ENCODE results near the gene UGDH. TPM values are rescaled to one million over a fixed set of nuclear protein-coding genes. Genes with fewer than 3 reads are reported as not detected.

The UGDH gene
- total and polyA plus RNA-seq, 4 donors, result 33.1 to 241 (median 84.0) TPM

DNA sequence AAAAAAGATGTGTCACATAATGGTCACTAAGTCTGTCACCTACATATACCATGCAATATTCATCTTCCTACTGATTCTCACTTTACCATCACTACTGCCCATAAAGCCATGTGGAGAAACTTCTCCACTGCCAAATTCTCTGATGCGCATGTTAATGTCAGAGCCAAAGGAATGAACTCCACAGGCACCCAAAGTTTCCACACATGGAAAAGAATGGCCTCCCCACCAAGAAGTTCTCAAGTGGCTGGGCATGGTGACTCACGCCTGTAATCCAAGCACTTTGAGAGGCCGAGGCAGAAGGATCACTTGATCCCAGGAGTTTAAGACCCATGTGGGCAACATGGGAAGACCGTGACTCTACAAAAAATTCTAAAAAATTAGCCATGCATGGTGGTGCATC, 43.8 kb upstream of the UGDH start:
- WGBS, result 97% methylated on average over 4 of the region's 4 CpGs
- DNase-seq (ENCODE audit: low spot score), result no peak
- Histone ChIP-seq H3K36me3 (ENCODE audit: control insufficient read depth in 4 of 4, insufficient read depth in 3 of 4, low read depth in 1 of 4, low read length in 3 of 4) (peaks cover 2 to 15% (median 6%) of the 10 kb centered on the region in 4 donors), H3K4me1 (ENCODE audit: control insufficient read depth in 4 of 4, insufficient read depth in 4 of 4, low read length in 3 of 4) (peaks cover 2 to 22% (median 13%) of the 10 kb centered on the region in 4 donors), H3K27ac (ENCODE audit: low read depth in 1 of 2, low read length in 2 of 2) (no peak overlapping the region), H3K9me3 (ENCODE audit: control insufficient read depth in 4 of 4, low read length in 3 of 4) (no peaks in the 10 kb centered on the region), H3K4me3 (ENCODE audit: low read depth in 1 of 3, low read length in 3 of 3) (no peak overlapping the region), H3K27me3 (ENCODE audit: control insufficient read depth in 4 of 4, insufficient read depth in 4 of 4, low read length in 3 of 4) (no peaks in the 10 kb centered on the region), H3K9ac (ENCODE audit: low read depth in 1 of 2, low read length in 2 of 2) (no peak overlapping the region)
- TF ChIP-seq, protein P1, sequence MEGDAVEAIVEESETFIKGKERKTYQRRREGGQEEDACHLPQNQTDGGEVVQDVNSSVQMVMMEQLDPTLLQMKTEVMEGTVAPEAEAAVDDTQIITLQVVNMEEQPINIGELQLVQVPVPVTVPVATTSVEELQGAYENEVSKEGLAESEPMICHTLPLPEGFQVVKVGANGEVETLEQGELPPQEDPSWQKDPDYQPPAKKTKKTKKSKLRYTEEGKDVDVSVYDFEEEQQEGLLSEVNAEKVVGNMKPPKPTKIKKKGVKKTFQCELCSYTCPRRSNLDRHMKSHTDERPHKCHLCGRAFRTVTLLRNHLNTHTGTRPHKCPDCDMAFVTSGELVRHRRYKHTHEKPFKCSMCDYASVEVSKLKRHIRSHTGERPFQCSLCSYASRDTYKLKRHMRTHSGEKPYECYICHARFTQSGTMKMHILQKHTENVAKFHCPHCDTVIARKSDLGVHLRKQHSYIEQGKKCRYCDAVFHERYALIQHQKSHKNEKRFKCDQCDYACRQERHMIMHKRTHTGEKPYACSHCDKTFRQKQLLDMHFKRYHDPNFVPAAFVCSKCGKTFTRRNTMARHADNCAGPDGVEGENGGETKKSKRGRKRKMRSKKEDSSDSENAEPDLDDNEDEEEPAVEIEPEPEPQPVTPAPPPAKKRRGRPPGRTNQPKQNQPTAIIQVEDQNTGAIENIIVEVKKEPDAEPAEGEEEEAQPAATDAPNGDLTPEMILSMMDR (IDR thresholded peaks at IDR 0.05; ENCODE audit: low read depth, low read length, missing input control), result no peak
- TF ChIP-seq FOXA2 (IDR thresholded peaks at IDR 0.05) (no peak), HNF4A (conservative IDR thresholded peaks at IDR 0.05) (no peak), FOXA1 (IDR thresholded peaks at IDR 0.05) (no peak), SP1 (IDR thresholded peaks at IDR 0.05) (no peak), RXRA (IDR thresholded peaks at IDR 0.05) (no peak), HNF4G (IDR thresholded peaks at IDR 0.05) (no peak), RAD21 (IDR thresholded peaks at IDR 0.05) (no peak), JUND (IDR thresholded peaks at IDR 0.05) (no peak)
- TF ChIP-seq, protein P2, sequence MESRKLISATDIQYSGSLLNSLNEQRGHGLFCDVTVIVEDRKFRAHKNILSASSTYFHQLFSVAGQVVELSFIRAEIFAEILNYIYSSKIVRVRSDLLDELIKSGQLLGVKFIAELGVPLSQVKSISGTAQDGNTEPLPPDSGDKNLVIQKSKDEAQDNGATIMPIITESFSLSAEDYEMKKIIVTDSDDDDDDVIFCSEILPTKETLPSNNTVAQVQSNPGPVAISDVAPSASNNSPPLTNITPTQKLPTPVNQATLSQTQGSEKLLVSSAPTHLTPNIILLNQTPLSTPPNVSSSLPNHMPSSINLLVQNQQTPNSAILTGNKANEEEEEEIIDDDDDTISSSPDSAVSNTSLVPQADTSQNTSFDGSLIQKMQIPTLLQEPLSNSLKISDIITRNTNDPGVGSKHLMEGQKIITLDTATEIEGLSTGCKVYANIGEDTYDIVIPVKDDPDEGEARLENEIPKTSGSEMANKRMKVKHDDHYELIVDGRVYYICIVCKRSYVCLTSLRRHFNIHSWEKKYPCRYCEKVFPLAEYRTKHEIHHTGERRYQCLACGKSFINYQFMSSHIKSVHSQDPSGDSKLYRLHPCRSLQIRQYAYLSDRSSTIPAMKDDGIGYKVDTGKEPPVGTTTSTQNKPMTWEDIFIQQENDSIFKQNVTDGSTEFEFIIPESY (IDR thresholded peaks at IDR 0.05), result no peak
- TF ChIP-seq, protein P3, sequence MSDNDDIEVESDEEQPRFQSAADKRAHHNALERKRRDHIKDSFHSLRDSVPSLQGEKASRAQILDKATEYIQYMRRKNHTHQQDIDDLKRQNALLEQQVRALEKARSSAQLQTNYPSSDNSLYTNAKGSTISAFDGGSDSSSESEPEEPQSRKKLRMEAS (IDR thresholded peaks at IDR 0.05), result no peak
- TF ChIP-seq, protein P4, sequence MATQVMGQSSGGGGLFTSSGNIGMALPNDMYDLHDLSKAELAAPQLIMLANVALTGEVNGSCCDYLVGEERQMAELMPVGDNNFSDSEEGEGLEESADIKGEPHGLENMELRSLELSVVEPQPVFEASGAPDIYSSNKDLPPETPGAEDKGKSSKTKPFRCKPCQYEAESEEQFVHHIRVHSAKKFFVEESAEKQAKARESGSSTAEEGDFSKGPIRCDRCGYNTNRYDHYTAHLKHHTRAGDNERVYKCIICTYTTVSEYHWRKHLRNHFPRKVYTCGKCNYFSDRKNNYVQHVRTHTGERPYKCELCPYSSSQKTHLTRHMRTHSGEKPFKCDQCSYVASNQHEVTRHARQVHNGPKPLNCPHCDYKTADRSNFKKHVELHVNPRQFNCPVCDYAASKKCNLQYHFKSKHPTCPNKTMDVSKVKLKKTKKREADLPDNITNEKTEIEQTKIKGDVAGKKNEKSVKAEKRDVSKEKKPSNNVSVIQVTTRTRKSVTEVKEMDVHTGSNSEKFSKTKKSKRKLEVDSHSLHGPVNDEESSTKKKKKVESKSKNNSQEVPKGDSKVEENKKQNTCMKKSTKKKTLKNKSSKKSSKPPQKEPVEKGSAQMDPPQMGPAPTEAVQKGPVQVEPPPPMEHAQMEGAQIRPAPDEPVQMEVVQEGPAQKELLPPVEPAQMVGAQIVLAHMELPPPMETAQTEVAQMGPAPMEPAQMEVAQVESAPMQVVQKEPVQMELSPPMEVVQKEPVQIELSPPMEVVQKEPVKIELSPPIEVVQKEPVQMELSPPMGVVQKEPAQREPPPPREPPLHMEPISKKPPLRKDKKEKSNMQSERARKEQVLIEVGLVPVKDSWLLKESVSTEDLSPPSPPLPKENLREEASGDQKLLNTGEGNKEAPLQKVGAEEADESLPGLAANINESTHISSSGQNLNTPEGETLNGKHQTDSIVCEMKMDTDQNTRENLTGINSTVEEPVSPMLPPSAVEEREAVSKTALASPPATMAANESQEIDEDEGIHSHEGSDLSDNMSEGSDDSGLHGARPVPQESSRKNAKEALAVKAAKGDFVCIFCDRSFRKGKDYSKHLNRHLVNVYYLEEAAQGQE (IDR thresholded peaks at IDR 0.05), result no peak

DNA sequence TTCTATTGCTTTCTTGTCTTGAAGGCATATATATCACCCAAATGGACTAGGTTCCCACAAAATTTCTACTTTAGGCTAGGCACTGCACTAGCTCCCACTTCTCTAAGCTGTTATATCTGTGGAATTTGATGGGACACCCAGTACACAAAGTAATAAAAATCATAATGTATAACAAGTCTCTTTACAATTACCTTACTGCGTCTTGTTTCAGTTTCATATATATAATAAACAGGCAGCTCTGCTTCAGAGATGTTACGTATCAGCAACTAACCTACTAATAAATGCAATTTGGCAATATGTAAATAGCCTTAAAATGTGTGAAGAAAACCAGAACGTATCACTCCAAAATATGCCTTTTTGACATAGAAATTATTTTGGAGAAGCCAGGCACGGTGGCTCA, 42.0 kb upstream of the UGDH start:
- Histone ChIP-seq H3K36me3 (ENCODE audit: control insufficient read depth in 4 of 4, insufficient read depth in 3 of 4, low read depth in 1 of 4, low read length in 3 of 4) (peaks cover 4 to 29% (median 13%) of the 10 kb centered on the region in 4 donors), H3K27ac (ENCODE audit: low read depth in 1 of 2, low read length in 2 of 2) (peak overlapping the region; percentile 48 to 70), H3K4me3 (ENCODE audit: low read depth in 1 of 3, low read length in 3 of 3) (no peak overlapping the region), H3K9ac (ENCODE audit: low read depth in 1 of 2, low read length in 2 of 2) (no peak overlapping the region), H3K4me1 (ENCODE audit: control insufficient read depth in 4 of 4, insufficient read depth in 4 of 4, low read length in 3 of 4) (peaks cover 2 to 22% (median 13%) of the 10 kb centered on the region in 4 donors), H3K27me3 (ENCODE audit: control insufficient read depth in 4 of 4, insufficient read depth in 4 of 4, low read length in 3 of 4) (no peaks in the 10 kb centered on the region), H3K9me3 (ENCODE audit: control insufficient read depth in 4 of 4, low read length in 3 of 4) (no peaks in the 10 kb centered on the region)
- 88% methylated on average over 4 of the region's 4 CpGs for WGBS
- no peak for DNase-seq (ENCODE audit: low spot score)
- TF ChIP-seq NR2F2 (IDR thresholded peaks at IDR 0.05) (no peak), HNF4A (conservative IDR thresholded peaks at IDR 0.05) (no peak), YY1 (IDR thresholded peaks at IDR 0.05) (no peak), HNF4G (IDR thresholded peaks at IDR 0.05) (no peak), RAD21 (IDR thresholded peaks at IDR 0.05) (no peak), FOXA1 (IDR thresholded peaks at IDR 0.05) (no peak), EGR1 (IDR thresholded peaks at IDR 0.05; ENCODE audit: low read depth in 2 of 2) (no peak), SP1 (IDR thresholded peaks at IDR 0.05) (no peak), TAF1 (conservative IDR thresholded peaks at IDR 0.05) (no peak)
- TF ChIP-seq, protein P3 (IDR thresholded peaks at IDR 0.05), result no peak
- TF ChIP-seq, protein P5, sequence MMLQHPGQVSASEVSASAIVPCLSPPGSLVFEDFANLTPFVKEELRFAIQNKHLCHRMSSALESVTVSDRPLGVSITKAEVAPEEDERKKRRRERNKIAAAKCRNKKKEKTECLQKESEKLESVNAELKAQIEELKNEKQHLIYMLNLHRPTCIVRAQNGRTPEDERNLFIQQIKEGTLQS (IDR thresholded peaks at IDR 0.05), result no peak

Data from liver (tissue), 9 donors.